RWPE1 (cell line): Measurements from ENCODE around the gene CTSG.

ENCODE experiments used
- CTCF ChIA-PET: fragments of 350-600 bp; sonication (Branson Sonifier 250); formaldehyde crosslinking; extraction: SDS; loops from one replicate; lab custom pipeline; 2021; lab: Yijun Ruan, JAX
- POLR2A ChIA-PET: fragments of 400-600 bp; formaldehyde crosslinking; extraction: SDS; loops from one replicate; lab custom pipeline; 2020; ENCODE audit warnings: antibody characterized with exemption; ENCODE audit not compliant: low non-redundant PET; lab: Yijun Ruan, JAX
- DNase-seq: peaks from one replicate; pipeline ENCODE4 v3.0.0; 2012; ENCODE audit warnings: low spot score
- H3K27ac ChIP-seq: fragments of 450-650 bp; 2 replicates; pipeline ENCODE4 v1.5.1; 2017
- TF ChIP-seq, protein P1 (sequence below): fragments of 450-650 bp; conservative IDR thresholded peaks from 2 replicates; pipeline ENCODE4 v1.5.1; 2017; ENCODE audit warnings: low read depth, mild to moderate bottlenecking

CTSG gene, protein sequence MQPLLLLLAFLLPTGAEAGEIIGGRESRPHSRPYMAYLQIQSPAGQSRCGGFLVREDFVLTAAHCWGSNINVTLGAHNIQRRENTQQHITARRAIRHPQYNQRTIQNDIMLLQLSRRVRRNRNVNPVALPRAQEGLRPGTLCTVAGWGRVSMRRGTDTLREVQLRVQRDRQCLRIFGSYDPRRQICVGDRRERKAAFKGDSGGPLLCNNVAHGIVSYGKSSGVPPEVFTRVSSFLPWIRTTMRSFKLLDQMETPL

DNA sequence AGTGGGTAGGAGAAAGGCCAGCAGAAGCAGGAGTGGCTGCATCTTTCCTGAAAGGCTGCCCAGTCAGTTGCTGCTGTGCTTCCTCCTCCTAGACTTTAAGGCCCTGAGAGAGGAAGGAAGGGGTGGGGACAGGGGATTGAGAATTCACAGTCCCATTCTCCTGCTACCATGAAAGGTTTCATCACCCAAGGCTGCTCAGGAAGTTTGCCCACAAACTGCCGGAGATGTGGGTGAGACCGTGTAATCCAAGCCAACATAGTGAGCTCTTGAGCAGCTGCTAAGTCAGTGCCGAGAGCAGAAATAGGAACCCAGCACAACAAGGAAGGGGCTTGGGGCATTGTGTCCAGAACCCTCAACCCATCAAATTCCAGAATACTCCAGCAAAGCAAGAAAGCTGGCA lies at the start of gene CTSG:
Gene CTSG, minus strand, starts transcription at position 69 of the 400 bp plus-strand sequence. Its CDS starts 27 bp downstream, at position 42.
- DNase-seq: no peak
- CTCF ChIA-PET: no interaction called here
- no peak within 1 kb of the TSS for H3K27ac ChIP-seq
- POLR2A ChIA-PET: no interaction called here
- TF ChIP-seq, protein P1, sequence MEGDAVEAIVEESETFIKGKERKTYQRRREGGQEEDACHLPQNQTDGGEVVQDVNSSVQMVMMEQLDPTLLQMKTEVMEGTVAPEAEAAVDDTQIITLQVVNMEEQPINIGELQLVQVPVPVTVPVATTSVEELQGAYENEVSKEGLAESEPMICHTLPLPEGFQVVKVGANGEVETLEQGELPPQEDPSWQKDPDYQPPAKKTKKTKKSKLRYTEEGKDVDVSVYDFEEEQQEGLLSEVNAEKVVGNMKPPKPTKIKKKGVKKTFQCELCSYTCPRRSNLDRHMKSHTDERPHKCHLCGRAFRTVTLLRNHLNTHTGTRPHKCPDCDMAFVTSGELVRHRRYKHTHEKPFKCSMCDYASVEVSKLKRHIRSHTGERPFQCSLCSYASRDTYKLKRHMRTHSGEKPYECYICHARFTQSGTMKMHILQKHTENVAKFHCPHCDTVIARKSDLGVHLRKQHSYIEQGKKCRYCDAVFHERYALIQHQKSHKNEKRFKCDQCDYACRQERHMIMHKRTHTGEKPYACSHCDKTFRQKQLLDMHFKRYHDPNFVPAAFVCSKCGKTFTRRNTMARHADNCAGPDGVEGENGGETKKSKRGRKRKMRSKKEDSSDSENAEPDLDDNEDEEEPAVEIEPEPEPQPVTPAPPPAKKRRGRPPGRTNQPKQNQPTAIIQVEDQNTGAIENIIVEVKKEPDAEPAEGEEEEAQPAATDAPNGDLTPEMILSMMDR: no peak

DNA sequence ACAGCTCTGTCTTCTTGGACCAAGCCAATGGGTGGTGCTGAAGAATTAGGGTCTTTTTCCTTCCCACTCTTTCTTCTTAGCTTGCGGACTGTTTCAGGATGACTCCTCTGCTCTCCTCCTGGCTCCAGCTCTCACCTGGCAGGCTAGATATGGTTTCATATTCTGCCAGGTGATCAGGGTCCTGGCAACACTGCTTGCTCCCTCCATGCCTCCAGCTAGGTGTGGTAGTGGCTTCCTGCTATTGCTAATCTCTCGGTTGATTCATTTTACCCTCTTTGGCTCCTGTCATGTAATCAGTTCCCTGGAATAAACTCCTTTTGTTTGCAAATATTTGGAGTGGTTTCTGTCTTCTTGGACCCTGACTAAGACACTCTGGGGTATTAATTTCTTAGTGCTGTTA lies 37.7 kb upstream of the CTSG start:
- TF ChIP-seq, protein P1: no peak
- H3K27ac ChIP-seq: no peak overlapping the region
- CTCF ChIA-PET: no interaction called here
- POLR2A ChIA-PET: no interaction called here
- DNase-seq: no peak

DNA sequence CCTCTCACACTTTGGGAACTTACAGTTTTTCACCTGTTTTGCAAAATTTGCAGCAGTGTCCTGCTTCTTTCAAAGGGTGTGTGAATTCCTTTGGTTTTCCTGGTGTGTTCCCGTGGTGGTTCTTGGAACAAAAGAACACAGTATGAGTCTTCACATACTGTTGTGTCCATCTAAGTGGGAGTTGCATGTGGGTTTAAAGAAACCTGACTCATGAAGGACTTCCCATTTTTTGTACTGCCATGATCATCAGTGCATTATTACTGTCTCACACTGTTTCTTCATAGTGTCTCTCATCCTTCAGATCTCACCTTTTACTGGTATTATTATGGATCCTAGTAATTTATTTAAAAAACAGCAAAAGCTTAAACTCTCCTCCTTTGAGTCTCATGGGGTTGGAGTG lies 37.2 kb upstream of the CTSG start:
- ChIA-PET POLR2A (no interaction called here), CTCF (no interaction called here)
- DNase-seq: no peak
- H3K27ac ChIP-seq: no peak overlapping the region
- TF ChIP-seq, protein P1: no peak

DNA sequence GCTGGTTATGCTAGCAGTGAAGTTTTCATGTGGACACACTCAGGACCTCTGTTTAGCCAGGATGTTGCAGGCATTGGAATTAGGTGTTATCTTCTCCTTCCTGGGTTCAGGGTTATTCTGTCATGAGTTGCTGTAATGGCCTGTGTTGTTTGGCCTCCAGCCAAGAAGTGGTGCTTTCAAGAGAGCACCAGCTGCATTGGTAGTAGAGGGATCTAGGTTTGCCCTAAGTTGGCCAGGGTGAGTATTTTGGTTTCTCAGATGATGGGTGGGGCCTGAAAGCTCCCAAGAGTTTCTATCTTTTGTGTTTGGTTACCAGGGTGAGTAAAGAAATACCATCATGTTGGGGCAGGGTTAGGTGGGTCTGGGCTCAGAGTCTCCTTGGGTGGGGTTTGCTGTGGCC lies 36.1 kb upstream of the CTSG start:
- DNase-seq: no peak
- TF ChIP-seq, protein P1: no peak
- peak overlapping the region; percentile 55; the same call in 1 of the 2 replicates for H3K27ac ChIP-seq
- ChIA-PET CTCF (interaction anchor here (0.7 kb wide), 1 partner anchor 114 kb away, joined by 3 read pairs; no protein-coding TSS in a partner anchor), POLR2A (no interaction called here)

DNA sequence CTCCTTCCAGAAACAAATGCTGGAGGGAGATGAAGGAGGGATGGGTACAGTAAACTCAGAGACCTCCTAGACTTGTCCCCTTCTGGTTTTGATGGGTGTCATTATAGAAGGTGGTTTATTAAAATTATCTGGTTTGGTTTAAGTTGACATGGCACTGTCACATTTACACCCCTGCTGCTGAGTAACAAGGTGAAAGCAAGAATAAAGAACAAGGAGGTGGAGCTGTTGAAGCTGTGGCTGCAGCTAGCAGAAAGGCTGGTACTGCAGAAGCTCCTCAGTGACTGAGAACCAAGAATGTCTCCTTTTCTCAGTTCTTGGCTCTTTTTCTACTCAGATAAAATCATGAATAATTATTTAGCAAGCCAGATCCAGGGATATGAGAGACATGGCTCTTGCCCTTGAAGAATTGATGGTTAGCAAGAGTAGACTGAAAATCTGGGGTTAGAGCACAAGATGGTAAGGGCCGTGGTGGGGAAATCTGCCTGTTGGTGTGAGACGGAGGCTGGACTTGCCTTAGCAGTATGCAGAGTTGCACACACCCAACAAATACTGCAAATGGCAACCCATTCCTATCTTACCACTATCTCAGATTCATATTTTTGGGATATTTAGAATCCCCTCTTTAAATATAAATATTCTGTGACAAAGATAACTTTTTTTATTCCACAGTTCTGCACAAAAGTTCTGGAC lies 33.8 kb upstream of the CTSG start, which contains the start of gene GZMH:
Gene GZMH, minus strand, starts transcription at position 31 of the 690 bp plus-strand sequence. CDS start 72 bp downstream, outside the sequence.
- ChIA-PET POLR2A (no interaction called here), CTCF (interaction anchor here (0.5 kb wide), 1 partner anchor 59 kb away, joined by 3 read pairs; no protein-coding TSS in a partner anchor)
- H3K27ac ChIP-seq: no peak within 1 kb of the TSS
- no peak for DNase-seq
- TF ChIP-seq, protein P1: no peak

DNA sequence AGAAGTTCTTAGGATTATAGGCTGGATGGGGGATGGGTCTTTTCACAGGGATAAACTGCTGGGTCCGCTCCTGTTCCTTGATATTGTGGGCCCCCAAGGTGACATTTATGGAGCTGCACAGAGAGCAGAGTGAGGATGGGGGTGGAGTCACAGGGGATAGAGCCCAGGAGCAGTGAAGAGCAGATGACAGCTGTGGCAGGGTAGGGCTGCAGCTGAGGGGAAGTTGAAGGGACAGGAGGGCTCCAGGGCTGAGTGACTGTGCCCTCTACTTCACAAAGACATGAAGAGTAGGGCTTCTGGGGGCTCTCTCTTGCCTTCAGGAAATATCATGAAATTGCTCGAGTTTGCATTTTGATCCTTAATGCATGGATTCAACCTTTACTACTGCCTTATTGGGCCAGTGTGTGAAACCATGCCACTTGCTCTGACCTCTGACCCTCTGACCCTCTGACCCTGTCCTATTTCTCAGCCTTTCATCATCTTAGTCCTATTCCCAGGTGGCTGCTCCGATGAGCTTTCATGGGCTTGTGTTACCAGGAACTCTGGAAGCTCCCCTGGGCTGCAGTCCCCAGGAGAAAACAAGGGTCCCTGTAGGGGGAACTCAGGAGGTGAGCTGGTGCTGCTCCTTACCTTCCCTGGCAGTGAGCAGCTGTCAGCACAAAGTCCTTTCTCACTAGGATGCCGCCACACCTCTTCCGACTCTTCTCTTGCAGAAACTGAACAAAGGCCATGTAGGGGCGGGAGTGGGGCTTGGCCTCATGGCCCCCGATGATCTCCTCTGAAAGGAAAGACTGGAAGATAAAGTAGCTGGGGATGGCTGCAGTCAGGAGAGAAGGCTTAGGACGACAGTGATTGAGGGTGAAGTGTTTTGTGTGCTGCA lies 31.8 kb upstream of the CTSG start:
- TF ChIP-seq, protein P1: no peak
- H3K27ac ChIP-seq: no peak overlapping the region
- POLR2A ChIA-PET: no interaction called here
- CTCF ChIA-PET: no interaction called here
- DNase-seq: no peak
